Glutamatergic neuron (in vitro differentiated cells): ENCODE data around the gene FAT1. TPM values are rescaled to one million over a fixed set of nuclear protein-coding genes. Genes with fewer than 3 reads are reported as not detected.

Source experiments
- DNase-seq: peaks from one replicate; pipeline ENCODE4 v3.0.0; 2022
- H3K27ac Mint-ChIP-seq: one replicate; pipeline ENCODE4 v1.8.0; 2020; ENCODE audit warnings: mild to moderate bottlenecking, mixed read lengths, inconsistent platforms; ENCODE audit not compliant: unreplicated experiment
- H3K27me3 Mint-ChIP-seq: one replicate; pipeline ENCODE4 v1.8.0; 2020; ENCODE audit warnings: mild to moderate bottlenecking, moderate library complexity, mixed read lengths, inconsistent platforms; ENCODE audit not compliant: unreplicated experiment
- H3K36me3 Mint-ChIP-seq: one replicate; pipeline ENCODE4 v1.8.0; 2020; ENCODE audit warnings: mild to moderate bottlenecking, mixed read lengths, inconsistent platforms; ENCODE audit not compliant: unreplicated experiment
- H3K4me1 Mint-ChIP-seq: one replicate; pipeline ENCODE4 v1.8.0; 2020; ENCODE audit warnings: mild to moderate bottlenecking, low read depth, mixed read lengths, inconsistent platforms; ENCODE audit not compliant: unreplicated experiment
- H3K4me3 Mint-ChIP-seq: one replicate; pipeline ENCODE4 v1.8.0; 2020; ENCODE audit warnings: mild to moderate bottlenecking, mixed read lengths, inconsistent platforms; ENCODE audit not compliant: unreplicated experiment
- H3K9me3 Mint-ChIP-seq: one replicate; pipeline ENCODE4 v1.8.0; 2020; ENCODE audit warnings: mild to moderate bottlenecking, moderate library complexity, mixed read lengths, inconsistent platforms; ENCODE audit not compliant: unreplicated experiment
- CTCF ChIP-seq: fragments of 200-600 bp; sonication (generic); IDR thresholded peaks from one replicate; pipeline ENCODE4 v1.5.0; 2021; ENCODE audit not compliant: partially characterized antibody, unreplicated experiment
- total RNA-seq: library from RNA; stranded (reverse); fragmentation: NEBNext Ultra II Directional; extraction: Animal tissue kit (Norgen Biotek cat#: 25700); gene quantifications from one replicate; pipeline ENCODE4 v1.2.1, GENCODE V29; 2021; ENCODE audit not compliant: unreplicated experiment

The FAT1 gene
- total RNA-seq, 1 donor from 2014 or later, result 34.3 TPM

GRCh38 chr4:186752325-186752724 lies 28.7 kb upstream of the FAT1 start:
- TF ChIP-seq CTCF, result no peak
- Mint-ChIP-seq H3K9me3 (no peaks in the 10 kb centered on the region), H3K27ac (no peak overlapping the region), H3K36me3 (peaks cover 5% of the 10 kb centered on the region), H3K4me1 (no peaks in the 10 kb centered on the region), H3K4me3 (no peak overlapping the region), H3K27me3 (no peaks in the 10 kb centered on the region)
- DNase-seq, result no peak

- no peak for TF ChIP-seq CTCF
- Mint-ChIP-seq H3K4me3 (no peak overlapping the region), H3K27me3 (peaks cover 1% of the 10 kb centered on the region), H3K27ac (no peak overlapping the region), H3K36me3 (no peaks in the 10 kb centered on the region), H3K4me1 (no peaks in the 10 kb centered on the region), H3K9me3 (no peaks in the 10 kb centered on the region)
- no peak for DNase-seq
Observed at GRCh38 chr4:186749611-186750281, 26.1 kb upstream of the FAT1 start.

GRCh38 chr4:186746581-186746980 lies 22.9 kb upstream of the FAT1 start:
- no peak overlapping the region for H3K4me3 Mint-ChIP-seq
- H3K36me3 Mint-ChIP-seq, result no peaks in the 10 kb centered on the region
- no peaks in the 10 kb centered on the region for H3K9me3 Mint-ChIP-seq
- no peak overlapping the region for H3K27ac Mint-ChIP-seq
- DNase-seq, result no peak
- H3K4me1 Mint-ChIP-seq, result no peaks in the 10 kb centered on the region
- H3K27me3 Mint-ChIP-seq, result peaks cover 1% of the 10 kb centered on the region
- TF ChIP-seq CTCF, result no peak

GRCh38 chr4:186743261-186743660 lies 19.6 kb upstream of the FAT1 start:
- no peak for DNase-seq
- Mint-ChIP-seq H3K27ac (no peak overlapping the region), H3K27me3 (peaks cover 11% of the 10 kb centered on the region), H3K4me1 (peaks cover 4% of the 10 kb centered on the region), H3K4me3 (no peak overlapping the region), H3K36me3 (no peaks in the 10 kb centered on the region), H3K9me3 (peaks cover 8% of the 10 kb centered on the region)
- TF ChIP-seq CTCF, result no peak

- TF ChIP-seq CTCF, result no peak
- H3K4me3 Mint-ChIP-seq, result no peak overlapping the region
- peaks cover 8% of the 10 kb centered on the region for H3K9me3 Mint-ChIP-seq
- H3K36me3 Mint-ChIP-seq, result no peaks in the 10 kb centered on the region
- no peak for DNase-seq
- peaks cover 4% of the 10 kb centered on the region for H3K4me1 Mint-ChIP-seq
- no peak overlapping the region for H3K27ac Mint-ChIP-seq
- peaks cover 11% of the 10 kb centered on the region for H3K27me3 Mint-ChIP-seq
Observed at GRCh38 chr4:186740822-186741221, 17.2 kb upstream of the FAT1 start.
